ENCODE measurements around the gene PPP1R7.

GRCh38 chr2:241197947-241198346 is 47.7 kb downstream of the PPP1R7 start:
- TF ChIP-seq, protein P1, sequence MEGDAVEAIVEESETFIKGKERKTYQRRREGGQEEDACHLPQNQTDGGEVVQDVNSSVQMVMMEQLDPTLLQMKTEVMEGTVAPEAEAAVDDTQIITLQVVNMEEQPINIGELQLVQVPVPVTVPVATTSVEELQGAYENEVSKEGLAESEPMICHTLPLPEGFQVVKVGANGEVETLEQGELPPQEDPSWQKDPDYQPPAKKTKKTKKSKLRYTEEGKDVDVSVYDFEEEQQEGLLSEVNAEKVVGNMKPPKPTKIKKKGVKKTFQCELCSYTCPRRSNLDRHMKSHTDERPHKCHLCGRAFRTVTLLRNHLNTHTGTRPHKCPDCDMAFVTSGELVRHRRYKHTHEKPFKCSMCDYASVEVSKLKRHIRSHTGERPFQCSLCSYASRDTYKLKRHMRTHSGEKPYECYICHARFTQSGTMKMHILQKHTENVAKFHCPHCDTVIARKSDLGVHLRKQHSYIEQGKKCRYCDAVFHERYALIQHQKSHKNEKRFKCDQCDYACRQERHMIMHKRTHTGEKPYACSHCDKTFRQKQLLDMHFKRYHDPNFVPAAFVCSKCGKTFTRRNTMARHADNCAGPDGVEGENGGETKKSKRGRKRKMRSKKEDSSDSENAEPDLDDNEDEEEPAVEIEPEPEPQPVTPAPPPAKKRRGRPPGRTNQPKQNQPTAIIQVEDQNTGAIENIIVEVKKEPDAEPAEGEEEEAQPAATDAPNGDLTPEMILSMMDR (IDR thresholded peaks at IDR 0.05) = no peak
- TF ChIP-seq POLR2A (IDR thresholded peaks at IDR 0.05; ENCODE audit: low read depth) = no peak

All from esophagus muscularis mucosa (tissue), 3 donors.